HCT116 (cell line): ENCODE results near the gene PCDHGA7. TPM values are rescaled to one million over a fixed set of nuclear protein-coding genes. Genes with fewer than 3 reads are reported as not detected.

Source experiments
- ATAC-seq: fragments of 200-7000 bp; cut with Tn5 transposase; 2 replicates; pipeline ENCODE4 v1.9.1; 2020; ENCODE audit warnings: mild to moderate bottlenecking, moderate library complexity
- BruUV-seq: library from RNA; stranded (reverse); fragments of 400-500 nt; replicated peaks from 2 replicates; lab custom pipeline; 2021; lab: Mats Ljungman, UMichigan
- CTCF ChIA-PET: fragments of 300-600 bp; sonication (Branson Sonifier 250); formaldehyde crosslinking; loops from one replicate; lab custom pipeline; 2021; ENCODE audit warnings: antibody characterized with exemption; lab: Charles Lee
- POLR2A ChIA-PET: fragments of 300-600, 350-600 bp; sonication (Branson Sonifier 250); formaldehyde crosslinking; loops from one replicate; lab custom pipeline; 2021; ENCODE audit warnings: antibody characterized with exemption; lab: Charles Lee
- RAD21 ChIA-PET, 2 experiments: fragments of 300-600 bp; sonication (Branson Sonifier 250); formaldehyde crosslinking; loops; one replicate each; lab custom pipeline; 2023; ENCODE audit warnings: low total read pairs in 2 of 2; ENCODE audit not compliant: uncharacterized antibody in 2 of 2, unreplicated experiment in 2 of 2, low non-redundant PET in 1 of 2; lab: Charles Lee
- DNase-seq: peaks from one replicate; pipeline ENCODE4 v3.0.0-alpha.2; 2010; ENCODE audit warnings: low read depth, low spot score
- H2AFZ ChIP-seq: fragments of 200-600 bp; shearing (Covaris generic), sonication (generic); 2 replicates; pipeline ENCODE4 v1.6.1; 2017; ENCODE audit warnings: low read depth, mixed run types, mixed read lengths, antibody characterized with exemption, low read length; ENCODE audit not compliant: poor library complexity, severe bottlenecking
- H3K27ac ChIP-seq: 2 replicates; pipeline ENCODE4 v1.5.1; 2012; ENCODE audit warnings: low read depth, low read length
- H3K27me3 ChIP-seq: fragments of 200-600 bp; sonication (generic); 2 replicates; pipeline ENCODE4 v1.6.1; 2016; ENCODE audit warnings: mixed run types, low read length, mixed read lengths; ENCODE audit not compliant: insufficient read depth
- H3K36me3 ChIP-seq, 2 experiments: fragments of 200-500 bp in 1 of 2; fragments of 200-600 bp in 1 of 2; sonication (Bioruptor generic) in 1 of 2; sonication (generic) in 1 of 2; 2 replicates each; pipeline versions ENCODE4 v1.5.1 to v1.6.1; 2014 to 2016; ENCODE audit warnings: low read length in 2 of 2, inconsistent platforms in 1 of 2, mixed read lengths in 1 of 2, mixed run types in 1 of 2; ENCODE audit not compliant: insufficient read depth in 2 of 2, control insufficient read depth in 1 of 2
- H3K4me1 ChIP-seq, 2 experiments: fragments of 200-600 bp in 1 of 2; sonication (generic) in 1 of 2; 2 replicates each; pipeline versions ENCODE4 v1.5.1 to v1.6.1; 2012 to 2017; ENCODE audit warnings: low read length in 2 of 2, inconsistent platforms in 1 of 2, mild to moderate bottlenecking in 1 of 2, mixed read lengths in 1 of 2, mixed run types in 1 of 2, moderate library complexity in 1 of 2; ENCODE audit not compliant: insufficient read depth in 2 of 2, control insufficient read depth in 1 of 2
- H3K4me2 ChIP-seq: fragments of 200-600 bp; sonication (generic); 2 replicates; pipeline ENCODE4 v1.6.1; 2017; ENCODE audit warnings: mixed run types, low read length, mixed read lengths
- H3K4me3 ChIP-seq, 2 experiments: fragments of 200-600 bp in 1 of 2; sonication (generic) in 1 of 2; replicated peaks in 1 of 2; 2 replicates each; pipeline ENCODE4 v1.5.1; 2011 to 2016; ENCODE audit warnings: low read length in 2 of 2, control low read depth in 1 of 2, low read depth in 1 of 2, mild to moderate bottlenecking in 1 of 2, mixed read lengths in 1 of 2, mixed run types in 1 of 2
- H3K79me2 ChIP-seq: fragments of 200-600 bp; sonication (generic); 2 replicates; pipeline ENCODE4 v1.6.1; 2017; ENCODE audit warnings: mild to moderate bottlenecking, mixed run types, low read length, moderate library complexity, mixed read lengths; ENCODE audit not compliant: insufficient read depth
- H3K9ac ChIP-seq: fragments of 200-600 bp; sonication (generic); 2 replicates; pipeline ENCODE4 v1.6.1; 2016; ENCODE audit warnings: low read length, mixed read lengths
- H3K9me2 ChIP-seq: fragments of 200-600 bp; sonication (generic), shearing (Covaris generic); 2 replicates; pipeline ENCODE4 v1.6.1; 2017; ENCODE audit warnings: mixed run types, mild to moderate bottlenecking, moderate library complexity; ENCODE audit not compliant: insufficient read depth
- H3K9me3 ChIP-seq, 2 experiments: fragments of 200-500 bp in 1 of 2; fragments of 200-600 bp in 1 of 2; sonication (Bioruptor generic) in 1 of 2; sonication (generic) in 1 of 2; 2 replicates each; pipeline ENCODE4 v1.6.1; 2014 to 2017; ENCODE audit warnings: low read length in 2 of 2, mixed read lengths in 2 of 2, inconsistent platforms in 1 of 2, low read depth in 1 of 2, mild to moderate bottlenecking in 1 of 2, mixed run types in 1 of 2, moderate library complexity in 1 of 2; ENCODE audit not compliant: control insufficient read depth in 1 of 2, insufficient read depth in 1 of 2
- H4K20me1 ChIP-seq: fragments of 200-600 bp; sonication (generic), shearing (Covaris generic); 2 replicates; pipeline ENCODE4 v1.6.1; 2017; ENCODE audit warnings: mixed run types, mild to moderate bottlenecking, moderate library complexity; ENCODE audit not compliant: insufficient read depth
- RAD21 ChIP-seq: IDR thresholded peaks from 2 replicates; pipeline ENCODE4 v1.6.1; 2012; ENCODE audit warnings: low read depth, mild to moderate bottlenecking
- intact Hi-C: fragments of 100-400 bp; cut with micrococcal nuclease; formaldehyde crosslinking; loops from 2 replicates; pipeline ENCODE4 v1.10.0; 2022
- total RNA-seq: library from RNA; stranded (reverse); gene quantifications from one replicate; pipeline ENCODE4 v1.2.1, GENCODE V29; 2021; ENCODE audit not compliant: unreplicated experiment
- TF ChIP-seq, protein P1 (sequence below): IDR thresholded peaks from 2 replicates; pipeline ENCODE4 v1.6.1; 2011; ENCODE audit warnings: mild to moderate bottlenecking, low read length, moderate library complexity; ENCODE audit not compliant: insufficient replicate concordance; ENCODE audit errors: extremely low read depth

The PCDHGA7 gene
- total RNA-seq, 1 experiment from 2014 or later = not detected

DNA sequence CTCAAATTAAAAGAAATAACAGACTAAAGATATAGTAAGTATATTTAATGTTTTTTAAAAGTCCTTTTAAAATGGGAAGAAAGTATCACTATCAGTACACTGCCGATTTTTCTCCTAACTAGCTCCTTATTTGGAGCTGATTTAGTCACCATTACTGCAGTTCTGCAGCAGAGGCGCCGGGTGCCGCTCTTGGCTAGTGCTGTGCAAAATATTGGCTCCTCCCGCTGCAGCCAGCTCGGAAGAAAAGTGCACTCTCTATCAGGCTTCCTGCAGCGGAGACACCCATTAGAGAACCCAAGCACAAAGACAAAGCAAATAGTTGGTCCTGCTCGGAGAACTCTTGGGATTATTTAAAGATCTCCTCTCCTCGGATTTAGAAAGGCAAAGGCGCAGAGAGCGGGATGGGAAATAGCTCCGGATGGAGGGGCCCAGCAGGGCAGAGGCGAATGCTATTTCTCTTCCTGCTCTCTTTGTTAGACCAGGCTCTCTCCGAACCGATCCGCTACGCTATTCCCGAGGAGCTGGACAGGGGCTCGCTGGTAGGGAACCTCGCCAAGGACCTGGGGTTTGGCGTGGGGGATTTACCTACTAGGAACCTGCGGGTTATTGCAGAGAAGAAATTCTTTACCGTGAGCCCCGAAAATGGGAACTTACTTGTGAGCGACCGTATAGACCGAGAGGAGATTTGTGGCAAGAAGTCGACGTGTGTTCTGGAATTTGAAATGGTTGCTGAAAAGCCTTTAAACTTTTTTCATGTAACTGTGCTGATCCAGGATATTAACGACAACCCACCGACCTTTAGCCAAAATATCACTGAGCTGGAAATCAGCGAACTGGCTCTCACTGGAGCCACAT is 12.3 kb upstream of the PCDHGA7 start, which contains the start of gene PCDHGB3:
Gene PCDHGB3, plus strand, starts transcription at position 249 of the 855 bp plus-strand sequence. Its CDS starts 153 bp downstream, at position 402.
- no TSS peak for BruUV-seq
- H3K9ac ChIP-seq = no peak within 1 kb of the TSS
- H3K79me2 ChIP-seq = no peaks in the 10 kb centered on the region

More for the DNA sequence above, 12.3 kb upstream of the PCDHGA7 start, which contains the start of gene PCDHGB3:
- Histone ChIP-seq H3K9me3 (peaks cover 0 to 12% of the 10 kb centered on the region in 2 experiments; a peak in 2 of 4 replicates), H3K4me3 (no peak within 1 kb of the TSS), H3K27ac (no peak within 1 kb of the TSS), H3K4me2 (no peak within 1 kb of the TSS), H3K27me3 (no peaks in the 10 kb centered on the region), H2AFZ (no peak within 1 kb of the TSS), H4K20me1 (no peaks in the 10 kb centered on the region), H3K36me3 (no peaks in the 10 kb centered on the region), H3K4me1 (no peaks in the 10 kb centered on the region), H3K9me2 (no peaks in the 10 kb centered on the region)
- ChIA-PET RAD21 (interaction anchor here in 1 of 2 experiments (0.6 kb wide), 1 partner anchor 266 kb away, joined by 3 read pairs; no protein-coding TSS in a partner anchor), CTCF (interaction anchor here (1.1 to 1.4 kb wide), 2 partner anchors 188 to 194 kb away, joined by 3 to 6 read pairs; no protein-coding TSS in a partner anchor), POLR2A (no interaction called here)
- ATAC-seq (no peak), DNase-seq (no peak)
- TF ChIP-seq, protein P1, sequence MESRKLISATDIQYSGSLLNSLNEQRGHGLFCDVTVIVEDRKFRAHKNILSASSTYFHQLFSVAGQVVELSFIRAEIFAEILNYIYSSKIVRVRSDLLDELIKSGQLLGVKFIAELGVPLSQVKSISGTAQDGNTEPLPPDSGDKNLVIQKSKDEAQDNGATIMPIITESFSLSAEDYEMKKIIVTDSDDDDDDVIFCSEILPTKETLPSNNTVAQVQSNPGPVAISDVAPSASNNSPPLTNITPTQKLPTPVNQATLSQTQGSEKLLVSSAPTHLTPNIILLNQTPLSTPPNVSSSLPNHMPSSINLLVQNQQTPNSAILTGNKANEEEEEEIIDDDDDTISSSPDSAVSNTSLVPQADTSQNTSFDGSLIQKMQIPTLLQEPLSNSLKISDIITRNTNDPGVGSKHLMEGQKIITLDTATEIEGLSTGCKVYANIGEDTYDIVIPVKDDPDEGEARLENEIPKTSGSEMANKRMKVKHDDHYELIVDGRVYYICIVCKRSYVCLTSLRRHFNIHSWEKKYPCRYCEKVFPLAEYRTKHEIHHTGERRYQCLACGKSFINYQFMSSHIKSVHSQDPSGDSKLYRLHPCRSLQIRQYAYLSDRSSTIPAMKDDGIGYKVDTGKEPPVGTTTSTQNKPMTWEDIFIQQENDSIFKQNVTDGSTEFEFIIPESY = no peak
- TF ChIP-seq RAD21 = 0 out of 2 replicates have a peak, but pooled peaks have one; percentile 10
- intact Hi-C loops = no loop called here
